H1 (cell line): ENCODE measurements around the gene MAP2K5.
A peak's percentile ranks its signal among the peaks of the same experiment; 100 is the strongest.

Experiments
- BCL11A ChIP-seq, 2 experiments: IDR thresholded peaks; one replicate each; pipeline ENCODE4 v1.6.1; 2011; ENCODE audit warnings: low read depth in 2 of 2, low read length in 2 of 2, mild to moderate bottlenecking in 2 of 2
- POLR2A ChIP-seq, 2 experiments: IDR thresholded peaks; 1 replicate in 1 of 2; 2 replicates in 1 of 2; pipeline ENCODE4 v1.6.1; 2011; ENCODE audit warnings: low read depth in 2 of 2, low read length in 2 of 2, mild to moderate bottlenecking in 2 of 2; ENCODE audit errors: control extremely low read depth in 1 of 2
- RFX5 ChIP-seq: IDR thresholded peaks from 2 replicates; pipeline ENCODE4 v1.6.1; 2011; ENCODE audit warnings: low read depth, low read length, improper control_type of control experiment, borderline replicate concordance
- TCF12 ChIP-seq: IDR thresholded peaks from 2 replicates; pipeline ENCODE4 v1.6.1; 2011; ENCODE audit warnings: low read depth, mild to moderate bottlenecking, low read length
- TF ChIP-seq, protein P1 (sequence below), 3 experiments: IDR thresholded peaks; 1 replicate in 2 of 3; 2 replicates in 1 of 3; pipeline versions ENCODE4 v1.5.1 to v1.6.1; 2011; ENCODE audit warnings: low read length in 3 of 3, mild to moderate bottlenecking in 3 of 3, inconsistent platforms in 2 of 3, low read depth in 1 of 3, moderate library complexity in 1 of 3; ENCODE audit not compliant: insufficient read depth in 1 of 3; ENCODE audit errors: control extremely low read depth in 1 of 3
- TF ChIP-seq, protein P2 (sequence below): IDR thresholded peaks from 2 replicates; pipeline ENCODE4 v1.6.1; 2011; ENCODE audit warnings: low read depth, mild to moderate bottlenecking, low read length; ENCODE audit not compliant: insufficient read depth

DNA sequence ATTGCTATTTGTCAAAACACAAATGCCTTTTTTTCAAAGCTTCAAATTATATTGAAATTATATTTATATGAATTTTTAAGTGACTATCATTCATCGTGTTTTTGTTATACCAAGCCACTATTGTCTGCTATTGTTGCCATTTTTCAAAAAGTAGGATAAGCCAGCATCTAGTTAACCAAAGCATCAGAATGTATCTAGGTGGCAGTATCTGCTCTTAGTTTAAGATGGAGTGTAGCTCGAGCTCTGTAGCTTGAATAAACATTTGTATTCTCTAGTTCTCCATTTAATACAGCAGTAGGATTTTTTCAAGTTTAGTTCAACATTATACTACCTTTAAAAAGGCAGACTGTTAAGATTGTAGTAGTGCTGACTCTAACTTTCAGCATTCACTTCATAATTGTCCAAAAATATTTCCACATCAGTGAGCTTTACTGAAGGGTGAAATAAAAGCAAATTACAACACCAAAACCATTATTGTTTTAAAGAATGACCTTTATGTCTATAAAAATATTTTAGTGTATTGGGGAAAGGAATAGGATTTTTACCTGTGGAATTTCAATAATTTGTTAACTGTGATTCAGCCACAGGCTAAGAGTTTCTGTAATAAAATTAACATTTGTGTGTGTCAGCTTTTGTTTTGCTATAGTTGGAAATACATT is 41.2 kb upstream of the MAP2K5 start:
- TF ChIP-seq, protein P1, sequence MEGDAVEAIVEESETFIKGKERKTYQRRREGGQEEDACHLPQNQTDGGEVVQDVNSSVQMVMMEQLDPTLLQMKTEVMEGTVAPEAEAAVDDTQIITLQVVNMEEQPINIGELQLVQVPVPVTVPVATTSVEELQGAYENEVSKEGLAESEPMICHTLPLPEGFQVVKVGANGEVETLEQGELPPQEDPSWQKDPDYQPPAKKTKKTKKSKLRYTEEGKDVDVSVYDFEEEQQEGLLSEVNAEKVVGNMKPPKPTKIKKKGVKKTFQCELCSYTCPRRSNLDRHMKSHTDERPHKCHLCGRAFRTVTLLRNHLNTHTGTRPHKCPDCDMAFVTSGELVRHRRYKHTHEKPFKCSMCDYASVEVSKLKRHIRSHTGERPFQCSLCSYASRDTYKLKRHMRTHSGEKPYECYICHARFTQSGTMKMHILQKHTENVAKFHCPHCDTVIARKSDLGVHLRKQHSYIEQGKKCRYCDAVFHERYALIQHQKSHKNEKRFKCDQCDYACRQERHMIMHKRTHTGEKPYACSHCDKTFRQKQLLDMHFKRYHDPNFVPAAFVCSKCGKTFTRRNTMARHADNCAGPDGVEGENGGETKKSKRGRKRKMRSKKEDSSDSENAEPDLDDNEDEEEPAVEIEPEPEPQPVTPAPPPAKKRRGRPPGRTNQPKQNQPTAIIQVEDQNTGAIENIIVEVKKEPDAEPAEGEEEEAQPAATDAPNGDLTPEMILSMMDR (IDR thresholded peaks at IDR 0.05; ENCODE audit: control extremely low read depth in 1 of 3, insufficient read depth in 1 of 3, low read depth in 1 of 3, low read length in 3 of 3): peak in 1 of 3 experiments; percentile 35; a peak in 2 of 4 replicates
- no peak for TF ChIP-seq BCL11A (IDR thresholded peaks at IDR 0.05; ENCODE audit: low read depth in 2 of 2, low read length in 2 of 2)
- no peak for TF ChIP-seq RFX5
- TF ChIP-seq, protein P2, sequence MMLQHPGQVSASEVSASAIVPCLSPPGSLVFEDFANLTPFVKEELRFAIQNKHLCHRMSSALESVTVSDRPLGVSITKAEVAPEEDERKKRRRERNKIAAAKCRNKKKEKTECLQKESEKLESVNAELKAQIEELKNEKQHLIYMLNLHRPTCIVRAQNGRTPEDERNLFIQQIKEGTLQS: no peak
- TF ChIP-seq TCF12: no peak
- no peak for TF ChIP-seq POLR2A (IDR thresholded peaks at IDR 0.05; ENCODE audit: control extremely low read depth in 1 of 2, low read depth in 2 of 2, low read length in 2 of 2)
